Fibroblast of peridontal ligament (primary cell): ENCODE results near the gene TOR1A.
"Not testable (repeated sequence)": the region's sequence is repeated elsewhere in the genome, so short reads cannot be mapped to it uniquely, and the experiment has no call there.

ENCODE experiments used
- DNase-seq: peaks from one replicate; pipeline ENCODE4 v3.0.0-alpha.2; 2010; ENCODE audit errors: extremely low read depth

TOR1A gene

DNA sequence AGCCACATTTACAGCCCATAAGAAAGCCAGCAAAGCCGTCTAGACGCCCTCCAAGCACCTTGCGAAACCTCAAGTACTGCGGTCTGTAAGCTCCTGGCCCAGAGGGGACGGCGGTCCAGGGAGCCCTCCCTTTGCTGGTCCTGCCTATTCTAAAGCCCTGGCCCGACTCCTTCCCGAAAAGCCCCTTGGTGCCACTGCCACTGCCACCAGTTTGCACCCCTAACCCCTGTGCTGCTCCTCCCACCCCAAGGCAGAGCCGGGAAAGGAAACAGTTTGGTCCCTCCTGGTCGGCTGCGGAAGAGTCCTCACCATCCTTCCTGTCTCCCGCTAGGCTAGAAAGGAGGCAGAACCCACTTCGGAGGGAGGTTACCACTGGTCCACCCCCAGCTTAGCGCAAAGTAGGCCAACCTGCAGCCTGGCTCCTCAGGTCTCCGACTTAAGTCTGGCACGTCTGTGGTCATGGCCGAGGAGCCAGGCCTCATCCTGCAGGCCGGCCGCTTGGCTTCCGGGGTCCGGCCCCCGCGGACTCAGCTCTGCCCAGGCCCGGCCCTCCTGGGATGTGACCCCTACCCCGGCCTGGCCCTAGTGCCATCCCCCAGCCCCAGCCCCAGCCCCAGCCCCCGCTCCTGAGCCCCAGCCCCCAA, 916 bp downstream of the TOR1A start:
- DNase-seq: peak; percentile 25

DNA sequence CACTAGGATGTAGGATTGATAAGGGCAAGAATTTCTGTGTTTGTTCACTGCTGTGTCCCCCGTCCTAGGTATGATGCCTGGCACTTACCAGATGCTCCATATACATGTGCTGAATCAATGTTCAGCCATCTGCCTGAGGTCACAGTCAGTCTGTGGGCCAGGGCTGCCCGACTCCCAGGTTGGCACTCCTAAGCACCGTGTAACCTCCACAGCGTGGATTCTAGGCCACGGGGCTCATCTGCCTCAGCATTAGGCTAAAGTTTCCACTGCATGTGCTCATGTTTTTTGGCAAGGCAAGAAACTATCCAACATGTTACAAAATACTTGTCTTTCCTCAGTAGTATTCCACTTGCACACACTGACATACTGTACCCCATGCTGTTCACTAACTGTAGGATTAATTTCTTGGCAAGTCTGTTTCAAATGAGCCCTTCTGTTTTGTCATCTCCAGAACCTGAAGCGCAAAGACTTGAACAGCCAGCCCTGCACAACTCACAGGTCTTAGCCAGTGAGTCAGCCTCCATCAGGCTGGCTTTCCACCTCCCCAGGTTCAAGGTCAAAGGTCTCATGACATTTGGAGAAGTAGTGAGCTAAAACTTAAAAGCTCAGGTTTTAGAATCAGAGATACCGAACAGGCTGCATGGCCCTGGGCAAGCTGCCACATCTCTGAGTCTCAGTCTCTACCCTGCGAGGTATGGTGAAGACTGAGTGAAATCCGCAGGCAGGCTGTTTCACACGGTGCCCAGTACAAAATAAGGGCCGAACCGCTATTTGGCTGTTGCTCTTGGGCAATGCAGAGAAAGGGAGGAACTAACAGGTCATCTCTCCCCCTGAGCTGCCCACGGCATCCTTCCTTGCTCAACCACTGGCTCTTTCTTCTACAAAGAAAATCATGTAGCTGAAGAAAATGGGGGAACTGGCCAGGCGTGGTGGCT, 7.2 kb downstream of the TOR1A start:
- no peak for DNase-seq

DNA sequence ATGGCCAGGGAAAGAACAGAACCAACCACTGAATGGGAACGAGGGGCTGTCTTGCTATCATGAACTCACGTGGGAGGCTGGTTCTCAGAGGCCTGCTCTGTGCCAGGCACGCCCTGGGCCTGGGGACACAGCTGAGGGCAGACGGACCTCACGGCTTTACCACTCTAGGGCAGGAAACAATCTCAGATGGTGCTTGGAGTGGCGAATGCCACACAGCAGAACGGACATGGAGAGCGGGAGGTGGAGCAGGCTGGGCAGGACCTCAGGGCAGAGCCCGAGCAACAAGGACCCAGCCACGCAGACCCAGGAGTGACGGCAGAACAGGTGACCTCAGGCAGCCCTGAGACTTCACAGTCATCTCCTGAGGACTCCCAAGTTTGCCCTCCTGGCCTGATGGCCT, 8.7 kb downstream of the TOR1A start:
- no peak for DNase-seq

DNA sequence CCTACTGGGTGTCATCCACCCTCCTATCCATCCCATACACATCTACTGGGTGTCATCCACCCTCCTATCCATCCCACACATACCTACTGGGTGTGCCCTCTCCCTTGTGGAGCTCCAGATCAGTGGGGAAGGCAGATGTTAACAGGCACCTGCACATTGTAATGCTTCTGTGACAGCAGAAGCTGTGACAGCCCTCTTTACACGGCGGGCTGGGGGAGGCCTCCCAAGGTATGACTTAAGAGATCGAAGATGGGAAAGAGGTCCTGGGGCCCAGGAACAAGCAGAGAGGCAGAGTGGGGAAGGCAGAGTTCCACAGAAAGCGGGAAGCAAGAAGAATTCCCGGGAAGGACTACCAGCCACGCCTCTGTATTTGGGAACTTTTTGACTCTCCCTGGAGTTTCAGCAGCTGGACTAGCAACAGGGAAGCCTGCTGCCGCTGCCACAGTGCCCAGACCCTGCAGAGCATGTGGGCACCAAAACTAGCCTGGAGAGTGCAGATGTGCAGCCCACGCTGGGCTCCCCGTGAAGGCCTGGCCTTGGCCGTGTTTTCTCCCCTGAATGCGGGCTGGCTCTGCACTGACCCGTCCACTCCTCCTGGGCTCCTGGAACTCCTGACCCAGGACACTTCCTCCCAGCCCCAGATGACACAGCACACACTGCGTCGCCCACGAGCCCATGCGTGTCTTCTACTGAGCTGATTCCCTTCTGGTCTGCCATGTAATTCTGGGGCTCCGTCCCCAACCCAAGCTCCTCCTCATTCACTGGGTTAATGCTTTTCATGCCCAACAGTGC, 9.3 kb downstream of the TOR1A start:
- no peak for DNase-seq

DNA sequence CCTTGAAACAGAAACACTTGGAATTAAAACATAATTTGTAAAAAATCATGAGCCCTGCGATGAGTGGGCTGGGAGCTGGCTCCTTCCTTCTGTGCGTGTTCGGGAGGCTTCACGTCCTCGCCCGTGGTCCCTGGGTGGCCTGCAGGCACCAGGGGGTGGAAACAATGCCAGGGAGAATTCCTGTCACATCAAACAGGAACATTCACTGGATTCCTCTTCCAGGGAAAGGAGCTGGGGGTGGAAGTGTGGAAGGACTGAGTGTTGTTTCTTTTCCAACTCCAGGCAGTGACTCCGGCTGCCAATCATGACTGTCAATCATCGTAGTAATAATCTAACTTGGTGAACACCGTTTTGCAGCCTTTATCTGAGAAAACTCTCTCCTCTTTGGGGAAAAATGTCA, 10.3 kb downstream of the TOR1A start:
- no peak for DNase-seq

DNA sequence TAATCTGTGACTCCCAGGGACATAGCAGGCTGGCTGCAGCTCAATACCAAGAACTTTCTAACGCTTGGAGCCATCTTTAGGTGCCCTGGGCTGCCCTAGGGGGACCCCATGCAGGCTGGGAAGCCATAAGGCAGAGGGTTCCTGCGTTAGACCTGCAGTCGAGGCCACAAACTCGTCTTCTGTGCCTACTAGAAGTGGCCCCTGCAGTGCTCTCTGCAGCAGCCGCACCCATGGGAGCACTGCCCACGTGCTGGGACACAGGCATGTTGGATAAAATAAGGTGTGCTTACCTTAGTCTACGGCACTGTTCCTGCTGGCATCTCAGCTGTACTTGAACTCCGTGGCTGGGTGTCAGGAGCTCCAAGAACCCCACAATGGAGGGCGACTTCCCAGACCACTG, 11.6 kb downstream of the TOR1A start:
- DNase-seq: no peak

DNA sequence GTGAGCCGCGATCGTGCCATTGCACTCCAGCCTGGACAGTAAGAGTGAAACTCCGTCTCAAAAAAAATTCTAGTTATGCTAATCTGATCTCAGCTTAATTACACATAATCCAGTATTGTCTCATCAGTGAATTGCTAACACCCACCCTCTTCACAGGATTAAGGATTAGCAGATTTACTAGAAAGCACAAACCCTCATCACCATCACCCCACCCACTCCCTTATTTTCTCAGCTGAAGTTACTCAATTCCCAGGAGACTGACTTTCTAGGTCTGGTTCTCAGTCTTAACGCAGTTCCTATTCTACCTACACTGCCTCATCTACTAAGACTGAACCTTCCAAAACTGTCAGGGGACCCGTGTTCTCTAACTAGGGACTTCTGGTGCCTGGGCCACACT, 12.0 kb downstream of the TOR1A start:
- peak; percentile 9 for DNase-seq

DNA sequence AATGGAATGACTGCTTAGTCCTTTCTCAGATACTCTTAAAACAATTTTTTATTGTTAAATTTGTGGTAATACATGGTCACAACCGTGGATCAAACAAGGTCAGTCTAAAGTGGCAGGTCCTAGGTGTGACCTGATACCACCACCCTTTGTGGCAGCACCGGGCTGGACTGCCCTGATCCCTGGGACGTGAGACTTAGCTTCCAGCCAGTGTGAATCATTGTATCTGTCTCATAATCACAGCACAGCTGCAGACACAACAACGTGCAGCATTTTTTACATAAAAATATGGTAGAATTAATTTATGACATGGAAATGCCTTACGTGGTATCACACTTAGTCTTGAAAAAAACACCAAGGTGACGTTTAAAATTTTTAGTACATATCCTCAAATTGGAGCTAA, 13.1 kb downstream of the TOR1A start:
- DNase-seq: no peak

DNA sequence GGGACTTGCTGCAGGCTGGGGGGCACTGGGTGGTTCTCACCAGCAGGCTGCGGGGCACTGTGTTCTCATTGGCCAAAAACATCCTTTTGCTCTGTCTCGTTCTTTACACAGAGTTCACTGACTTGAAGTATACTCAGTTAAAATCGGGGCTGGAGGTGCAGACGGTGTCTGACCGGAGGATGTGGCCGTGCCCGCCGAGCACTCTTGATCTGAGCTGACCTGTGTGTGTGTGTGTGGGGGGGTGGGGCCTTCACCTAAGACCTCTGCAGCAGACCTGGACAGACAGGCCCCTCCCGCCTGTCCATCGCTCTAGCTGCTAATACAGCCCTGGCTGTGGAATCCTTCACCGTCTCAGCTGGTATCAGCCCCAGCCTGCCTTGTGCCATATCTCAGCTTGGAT, 13.8 kb downstream of the TOR1A start:
- DNase-seq: no peak

DNA sequence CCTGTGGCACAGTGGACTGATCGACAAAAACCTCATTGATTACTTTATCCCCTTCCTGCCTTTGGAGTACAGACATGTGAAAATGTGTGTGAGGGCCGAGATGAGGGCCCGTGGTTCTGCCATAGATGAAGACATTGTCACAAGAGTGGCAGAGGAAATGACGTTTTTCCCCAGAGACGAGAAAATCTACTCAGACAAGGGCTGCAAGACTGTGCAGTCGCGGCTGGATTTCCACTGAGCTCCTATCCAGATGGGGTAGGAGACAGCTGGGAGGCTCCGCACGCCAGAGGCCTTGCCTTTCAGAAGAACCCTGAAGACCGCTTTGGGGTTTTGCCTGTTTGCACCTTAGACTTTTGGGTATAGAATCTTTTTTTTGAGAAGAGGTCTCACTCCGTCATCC, 14.6 kb downstream of the TOR1A start:
- DNase-seq: no peak

DNA sequence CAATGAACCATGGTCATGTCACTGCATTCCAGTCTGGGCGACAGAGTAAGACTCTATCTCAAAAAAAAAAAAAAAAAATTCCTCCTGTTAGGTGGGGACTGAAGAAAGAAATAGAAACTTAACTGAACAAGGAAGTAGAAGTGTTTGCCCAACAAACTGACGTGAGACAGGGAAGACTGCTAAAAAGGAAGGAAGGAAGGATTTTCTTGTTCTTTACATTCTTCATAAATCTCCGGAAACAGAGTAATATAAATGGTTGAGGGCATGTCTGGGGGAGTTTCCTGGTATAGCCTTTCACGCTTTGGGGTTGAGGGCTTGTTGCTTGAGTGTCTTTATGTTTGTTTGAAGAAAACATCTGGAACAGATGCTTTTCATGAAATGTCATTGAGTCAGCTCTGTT, 17.9 kb downstream of the TOR1A start:
- DNase-seq: no peak

DNA sequence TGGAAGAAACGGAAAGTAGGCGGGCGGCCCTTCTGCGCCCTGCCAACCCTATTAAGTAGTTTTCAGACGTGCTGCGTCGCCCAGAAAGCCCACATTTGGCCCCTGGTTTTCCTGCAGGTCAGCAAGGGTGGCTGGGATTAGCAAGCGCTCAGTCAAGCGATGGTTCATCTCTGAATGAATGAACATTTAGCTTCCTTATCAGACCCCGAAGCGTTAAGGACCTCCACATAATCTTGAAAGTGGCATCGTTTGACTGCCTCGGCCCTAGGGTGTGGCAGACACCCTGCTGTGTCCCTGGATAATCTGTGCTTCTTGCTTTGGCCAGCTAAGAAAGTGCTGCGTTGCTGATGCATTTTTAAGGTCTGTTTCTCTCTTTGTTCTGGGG, 20.3 kb downstream of the TOR1A start:
- DNase-seq: peak; percentile 8

DNA sequence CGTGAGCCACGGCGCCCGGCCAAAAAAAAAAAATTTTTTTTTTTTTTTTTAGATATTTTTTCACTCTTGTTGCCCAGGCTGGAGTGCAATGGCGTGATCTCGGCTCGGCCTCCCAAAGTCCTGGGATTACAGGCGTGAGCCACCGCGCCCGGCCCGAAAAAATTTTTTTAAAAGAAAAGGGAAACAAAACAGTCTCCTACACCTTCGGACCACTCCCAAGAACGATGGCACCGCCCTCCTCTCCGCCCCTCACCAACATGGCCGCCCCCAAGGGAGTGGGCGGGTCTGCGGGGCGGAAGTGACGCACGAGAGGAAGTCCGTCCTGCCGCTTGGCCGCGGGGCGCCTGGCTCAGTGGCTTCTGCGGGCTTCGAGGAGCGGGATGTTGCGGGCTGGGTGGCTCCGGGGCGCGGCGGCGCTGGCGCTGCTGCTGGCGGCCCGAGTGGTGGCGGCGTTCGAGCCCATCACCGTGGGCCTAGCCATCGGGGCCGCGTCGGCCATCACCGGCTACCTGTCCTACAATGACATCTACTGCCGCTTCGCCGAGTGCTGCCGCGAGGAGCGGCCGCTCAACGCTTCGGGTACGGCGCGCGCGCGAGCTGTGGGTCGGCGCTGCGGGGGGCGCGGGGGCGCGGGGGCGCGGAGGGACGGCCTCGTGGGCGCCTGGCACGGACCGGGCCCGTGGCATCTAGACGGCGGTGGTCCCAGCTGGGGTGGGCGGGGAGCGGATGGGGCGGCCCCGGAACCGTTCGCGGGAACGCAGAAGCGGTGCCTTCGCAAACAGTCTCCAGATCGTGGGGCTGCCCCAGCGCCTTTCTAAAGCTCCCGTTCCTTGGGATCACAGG, 20.9 kb downstream of the TOR1A start, which contains the start of gene TOR1B:
TOR1B (plus strand) TSS at position 352 of the 843 bp plus-strand sequence; CDS start at position 381, 29 bp downstream.
- DNase-seq: peak; percentile 89

DNA sequence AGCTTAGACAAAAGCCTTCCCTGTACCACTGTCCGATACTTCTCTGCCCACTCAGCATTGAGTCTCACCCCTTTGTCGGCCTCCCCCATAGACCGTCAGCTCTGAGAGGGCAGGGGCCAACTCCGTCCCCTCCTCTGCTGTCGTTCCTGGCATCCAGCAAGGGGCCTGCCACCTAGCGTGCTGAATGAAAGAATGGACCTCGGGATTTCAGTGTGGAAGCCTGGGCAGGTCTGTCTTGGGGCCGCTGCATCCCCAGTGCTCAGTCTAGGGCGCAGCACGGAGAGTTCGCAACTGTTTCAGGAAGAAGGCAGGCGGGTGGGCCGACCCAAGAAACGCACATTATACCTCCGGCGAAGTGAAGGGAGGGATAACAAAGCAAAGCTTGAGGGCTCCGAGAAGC, 22.4 kb downstream of the TOR1A start:
- DNase-seq: no peak

DNA sequence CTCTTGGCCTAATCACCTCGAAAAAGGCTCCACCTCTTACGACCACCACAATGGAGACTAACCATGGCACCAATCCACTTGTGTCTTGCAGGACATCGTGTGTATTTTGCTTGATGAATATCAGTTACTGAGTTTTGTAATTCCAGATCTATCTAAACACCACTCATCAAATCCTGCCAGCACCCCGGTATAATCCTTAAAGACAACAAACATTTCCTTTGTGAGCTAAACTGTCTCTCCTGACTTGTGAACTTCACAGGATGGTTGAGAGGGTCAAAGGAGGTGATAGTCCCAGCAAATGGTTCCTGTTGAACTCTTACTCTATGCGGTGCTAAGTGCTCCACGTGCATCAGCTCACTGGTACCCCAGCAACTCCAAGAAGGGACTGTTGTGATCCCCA, 25.0 kb downstream of the TOR1A start:
- DNase-seq: no peak

DNA sequence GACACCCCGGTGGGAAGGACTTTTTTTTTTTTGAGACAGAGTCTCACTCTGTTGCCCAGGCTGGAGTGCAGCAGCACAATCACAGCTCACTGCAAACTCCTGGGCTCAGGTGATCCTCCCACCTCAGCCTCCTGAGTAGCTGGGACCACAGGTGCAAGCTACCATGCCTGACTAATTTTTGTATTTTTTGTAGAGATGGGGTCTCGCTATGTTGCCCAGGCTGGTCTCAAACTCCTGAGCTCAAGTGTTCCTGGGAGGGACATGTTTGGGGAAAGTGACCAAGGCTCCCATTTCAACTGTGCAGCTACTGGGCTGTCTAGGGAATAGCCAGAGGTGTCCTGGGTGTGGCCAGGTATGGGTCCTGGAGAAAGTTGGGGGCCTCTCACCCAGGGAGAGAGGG, 27.9 kb downstream of the TOR1A start:
- DNase-seq: not testable (repeated sequence)

DNA sequence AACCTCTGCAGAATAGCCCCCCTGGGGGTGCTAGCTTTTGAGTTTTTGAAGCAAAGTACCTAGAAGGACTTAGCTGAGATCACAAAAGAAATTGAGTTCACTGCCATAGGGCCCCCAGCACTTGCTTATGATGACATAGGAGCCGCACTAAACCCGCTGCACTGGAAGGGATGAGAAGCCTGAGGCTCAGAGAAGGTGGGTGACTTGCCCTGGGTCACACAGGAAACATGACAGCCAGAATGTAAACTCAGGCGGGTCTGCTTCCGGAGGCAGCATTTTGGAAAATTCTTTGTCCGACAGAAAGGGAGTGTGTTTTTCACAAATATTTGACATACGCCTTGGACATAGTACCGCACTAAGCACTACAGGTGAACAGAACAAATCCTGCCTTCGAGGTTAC, 29.4 kb downstream of the TOR1A start:
- no peak for DNase-seq

DNA sequence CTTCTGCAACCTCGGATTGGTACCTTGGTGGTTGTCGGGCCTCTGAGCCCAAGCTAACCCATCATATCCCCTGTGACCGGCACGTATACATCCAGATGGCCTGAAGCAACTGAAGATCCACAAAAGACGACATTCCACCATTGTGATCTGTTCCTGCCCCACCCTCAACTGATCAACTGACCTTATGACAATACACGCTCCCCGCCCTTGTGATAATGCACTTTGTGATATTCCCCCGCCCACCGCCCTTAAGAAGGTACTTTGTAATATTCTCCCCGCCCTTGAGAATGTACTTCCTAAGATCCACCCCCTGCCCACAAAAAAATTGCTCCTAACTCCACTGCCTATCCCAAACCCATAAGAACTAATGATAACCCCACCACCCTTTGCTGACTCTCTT, 37.5 kb downstream of the TOR1A start:
- no peak for DNase-seq

DNA sequence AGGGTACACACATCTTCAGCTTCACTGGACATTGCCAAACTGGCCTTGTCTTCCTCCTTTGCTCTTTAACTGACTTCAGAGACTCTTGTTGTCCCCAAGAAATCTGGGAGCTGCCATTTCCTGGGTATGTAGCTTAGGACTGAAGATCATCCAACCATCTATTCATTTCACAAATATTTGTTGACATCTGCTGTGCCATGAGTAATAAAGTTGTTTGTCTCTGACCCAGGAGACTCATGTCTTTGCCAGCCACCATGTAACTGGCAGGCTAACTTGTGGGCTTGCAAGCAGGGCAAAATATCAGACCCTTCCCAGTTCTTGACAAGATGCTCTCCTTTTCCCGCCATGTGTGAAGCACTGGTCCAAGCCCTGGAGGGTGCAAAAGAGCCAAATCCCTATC, 38.1 kb downstream of the TOR1A start:
- DNase-seq: no peak

DNA sequence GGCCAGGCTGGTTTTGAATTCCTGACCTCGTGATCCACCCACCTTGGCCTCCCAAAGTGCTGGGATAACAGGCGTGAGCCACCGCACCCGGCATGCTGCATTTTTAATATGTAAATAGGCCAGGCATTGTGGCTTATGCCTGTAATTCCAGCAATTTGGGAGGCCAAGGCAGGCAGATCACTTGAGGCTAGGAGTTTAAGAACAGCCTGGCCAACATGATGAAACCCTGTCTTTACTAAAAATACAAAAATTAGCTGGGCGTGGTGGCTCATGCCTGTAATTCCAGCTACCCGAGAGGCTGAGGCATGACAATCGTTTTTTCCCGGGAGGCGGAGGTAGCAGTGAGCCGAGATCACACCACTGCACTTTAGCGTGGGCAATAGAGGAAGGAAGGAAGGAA, 39.0 kb downstream of the TOR1A start:
- DNase-seq: not testable (repeated sequence)

DNA sequence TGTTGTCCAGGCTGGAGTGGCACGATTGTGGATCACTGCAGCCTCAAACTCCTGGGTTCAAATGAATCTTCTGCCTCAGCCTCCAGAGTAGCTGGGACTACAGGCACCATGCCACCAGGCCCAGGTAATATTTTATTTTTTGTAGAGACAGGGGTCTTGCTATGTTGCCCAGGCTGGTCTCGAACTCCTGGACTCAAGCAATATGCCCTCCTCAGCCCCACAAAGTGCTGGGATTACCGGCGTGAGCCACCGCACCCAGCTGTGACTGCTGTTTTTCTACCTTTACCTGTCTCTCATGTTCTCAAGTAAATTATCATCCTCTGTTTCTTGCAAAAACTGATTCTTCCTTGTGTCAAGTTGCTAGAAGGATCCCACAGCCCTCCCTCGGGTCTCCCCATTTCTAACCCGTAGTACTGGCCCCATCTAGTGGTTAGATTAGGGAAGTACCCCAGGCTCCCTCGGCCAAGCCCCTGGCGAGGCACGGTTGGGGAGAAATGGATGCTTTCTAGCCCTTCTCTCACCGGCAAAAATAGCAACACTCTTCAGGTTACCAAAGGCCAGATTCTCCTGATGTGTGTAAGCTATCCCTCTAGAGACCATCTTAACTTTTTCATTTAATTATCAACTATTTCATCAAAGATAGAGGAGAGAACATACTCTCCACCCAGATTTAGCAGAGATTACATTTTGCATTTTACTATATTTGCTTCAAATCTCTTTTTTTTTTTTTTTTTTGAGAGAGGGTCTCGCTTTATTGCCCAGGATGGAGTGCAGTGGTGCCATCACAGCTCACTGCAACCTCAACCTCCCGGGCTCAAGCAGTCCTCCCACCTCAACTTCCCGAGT, 40.2 kb downstream of the TOR1A start:
- DNase-seq: peak; percentile 87
